Astrocyte (in vitro differentiated cells and primary cell): Measurements from ENCODE around the gene HYDIN.
"Not testable (repeated sequence)": the region's sequence is repeated elsewhere in the genome, so short reads cannot be mapped to it uniquely, and the experiment has no call there.

ENCODE experiments used
- CTCF ChIP-seq: IDR thresholded peaks from 2 replicates; pipeline ENCODE4 v1.5.1; 2011; ENCODE audit warnings: low read depth, mild to moderate bottlenecking, inconsistent platforms, low read length, moderate library complexity; ENCODE audit not compliant: insufficient read depth
- EZH2 ChIP-seq: IDR thresholded peaks from 2 replicates; pipeline ENCODE4 v1.6.1; 2012; ENCODE audit warnings: mild to moderate bottlenecking, low read length, inconsistent platforms; ENCODE audit not compliant: insufficient read depth

GRCh38 chr16:70922164-70922563 lies 308.4 kb downstream of the HYDIN start:
- TF ChIP-seq CTCF, EZH2: not testable (repeated sequence)
